Lung (tissue), 12 donors: ENCODE data around the gene ERC2. TPM values are rescaled to one million over a fixed set of nuclear protein-coding genes. Genes with fewer than 3 reads are reported as not detected.

Experiments used
- ATAC-seq: fragments of 200-7000 bp; cut with Tn5 transposase; one replicate; pipeline ENCODE4 v1.9.1; 2020; ENCODE audit warnings: moderate number of reproducible peaks; ENCODE audit not compliant: insufficient read depth, low FRiP score
- DNase-seq, 3 donors: peaks; one replicate each; pipeline ENCODE4 v3.0.0-alpha.2; 2013 to 2017
- H3K27ac ChIP-seq, 2 donors: one replicate each; pipeline ENCODE4 v1.5.1; 2013; ENCODE audit warnings: mild to moderate bottlenecking in 2 of 2, moderate library complexity in 2 of 2, control low read depth in 1 of 2, inconsistent platforms in 1 of 2, low read depth in 1 of 2, low read length in 1 of 2
- H3K27me3 ChIP-seq, 3 donors: one replicate each; pipeline ENCODE4 v1.5.1; 2013; ENCODE audit warnings: low read length in 2 of 3; ENCODE audit not compliant: control insufficient read depth in 3 of 3, insufficient read depth in 3 of 3
- H3K36me3 ChIP-seq, 4 donors: one replicate each; pipeline ENCODE4 v1.5.1; 2013; ENCODE audit warnings: low read length in 4 of 4, mild to moderate bottlenecking in 1 of 4, moderate library complexity in 1 of 4; ENCODE audit not compliant: control insufficient read depth in 4 of 4, insufficient read depth in 4 of 4
- H3K4me1 ChIP-seq, 5 donors: one replicate each; pipeline ENCODE4 v1.5.1; 2013; ENCODE audit warnings: low read length in 5 of 5, mild to moderate bottlenecking in 2 of 5, moderate library complexity in 1 of 5; ENCODE audit not compliant: control insufficient read depth in 5 of 5, insufficient read depth in 5 of 5
- H3K4me3 ChIP-seq: one replicate; pipeline ENCODE4 v1.5.1; 2013; ENCODE audit warnings: mild to moderate bottlenecking, control low read depth, moderate library complexity
- H3K9ac ChIP-seq, 2 donors: one replicate each; pipeline ENCODE4 v1.5.1; 2013; ENCODE audit warnings: low read length in 2 of 2, control low read depth in 1 of 2; ENCODE audit not compliant: insufficient read depth in 1 of 2
- H3K9me3 ChIP-seq, 4 donors: one replicate each; pipeline ENCODE4 v1.5.1; 2013; ENCODE audit warnings: low read length in 3 of 4, mild to moderate bottlenecking in 1 of 4, moderate library complexity in 1 of 4; ENCODE audit not compliant: control insufficient read depth in 4 of 4, insufficient read depth in 3 of 4
- WGBS, 2 donors: extraction: QIAGEN DNeasy Blood & Tissue Kit; methylation state at CpG; one replicate each; pipeline ENCODE4 v1.1.7; 2013; 5-methylcytosine and 5-hydroxymethylcytosine counted together
- polyA plus RNA-seq, 2 donors: library from polyadenylated mRNA; stranded (reverse); fragments of 200-250 nt; gene quantifications; one replicate each; pipeline ENCODE4 v1.2.1, GENCODE V29; 2013
- total RNA-seq, 2 donors: library from RNA; depleted of rRNA in 1 of 2; stranded (reverse); fragments of >200 nt in 1 of 2; gene quantifications; one replicate each; pipeline ENCODE4 v1.2.1, GENCODE V29; 2014 to 2021
- TF ChIP-seq, protein P1 (sequence below): IDR thresholded peaks from 2 replicates; pipeline ENCODE4 v1.5.1; 2012; ENCODE audit warnings: mild to moderate bottlenecking; ENCODE audit errors: control extremely low read depth, extremely low read depth
- donor health status: control.
- donor health status: control.
- donor health status: Bipolar disorder and iron deficiency.
- donor health status: healthy.
- donor health status: DM: yes; HTN: yes; CAD: no.

Gene ERC2
- total and polyA plus RNA-seq, 4 donors = 0.20 to 3.5 (median 0.97) TPM

DNA sequence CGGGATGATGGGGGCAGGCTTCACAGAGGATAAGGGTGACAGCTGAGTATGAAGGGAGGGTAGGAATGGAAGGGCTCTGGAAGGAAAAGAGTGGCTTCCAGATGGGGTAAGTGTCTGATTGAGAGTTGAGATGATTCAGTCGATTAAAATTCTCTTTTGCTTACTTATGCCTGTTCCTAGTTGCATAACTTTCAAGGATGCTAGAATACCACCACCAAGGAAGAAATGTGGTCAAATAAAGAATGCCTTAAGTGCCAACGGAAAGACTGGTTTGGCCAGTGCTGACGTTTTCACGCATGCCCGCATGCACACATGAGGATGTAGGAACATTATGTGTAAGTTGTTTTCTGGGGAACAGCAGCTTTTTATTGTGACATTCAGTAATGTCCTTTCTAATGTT lies 717.7 kb downstream of the ERC2 start:
- Histone ChIP-seq H3K9ac (no peak overlapping the region), H3K27ac (peak overlapping the region in 1 of 2 donors; percentile 55), H3K9me3 (no peaks in the 10 kb centered on the region), H3K27me3 (peaks cover 0 to 5% (median 3%) of the 10 kb centered on the region in 3 donors), H3K4me3 (no peak overlapping the region), H3K4me1 (peaks cover 0 to 3% (median 0%) of the 10 kb centered on the region in 5 donors), H3K36me3 (no peaks in the 10 kb centered on the region)
- 62 to 84% methylated on average over 6 of the region's 6 CpGs for WGBS, 2 donors
- peak; percentile 24 to 72 (median 27) for DNase-seq
- ATAC-seq = peak; percentile 76
- TF ChIP-seq, protein P1, sequence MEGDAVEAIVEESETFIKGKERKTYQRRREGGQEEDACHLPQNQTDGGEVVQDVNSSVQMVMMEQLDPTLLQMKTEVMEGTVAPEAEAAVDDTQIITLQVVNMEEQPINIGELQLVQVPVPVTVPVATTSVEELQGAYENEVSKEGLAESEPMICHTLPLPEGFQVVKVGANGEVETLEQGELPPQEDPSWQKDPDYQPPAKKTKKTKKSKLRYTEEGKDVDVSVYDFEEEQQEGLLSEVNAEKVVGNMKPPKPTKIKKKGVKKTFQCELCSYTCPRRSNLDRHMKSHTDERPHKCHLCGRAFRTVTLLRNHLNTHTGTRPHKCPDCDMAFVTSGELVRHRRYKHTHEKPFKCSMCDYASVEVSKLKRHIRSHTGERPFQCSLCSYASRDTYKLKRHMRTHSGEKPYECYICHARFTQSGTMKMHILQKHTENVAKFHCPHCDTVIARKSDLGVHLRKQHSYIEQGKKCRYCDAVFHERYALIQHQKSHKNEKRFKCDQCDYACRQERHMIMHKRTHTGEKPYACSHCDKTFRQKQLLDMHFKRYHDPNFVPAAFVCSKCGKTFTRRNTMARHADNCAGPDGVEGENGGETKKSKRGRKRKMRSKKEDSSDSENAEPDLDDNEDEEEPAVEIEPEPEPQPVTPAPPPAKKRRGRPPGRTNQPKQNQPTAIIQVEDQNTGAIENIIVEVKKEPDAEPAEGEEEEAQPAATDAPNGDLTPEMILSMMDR = no peak

DNA sequence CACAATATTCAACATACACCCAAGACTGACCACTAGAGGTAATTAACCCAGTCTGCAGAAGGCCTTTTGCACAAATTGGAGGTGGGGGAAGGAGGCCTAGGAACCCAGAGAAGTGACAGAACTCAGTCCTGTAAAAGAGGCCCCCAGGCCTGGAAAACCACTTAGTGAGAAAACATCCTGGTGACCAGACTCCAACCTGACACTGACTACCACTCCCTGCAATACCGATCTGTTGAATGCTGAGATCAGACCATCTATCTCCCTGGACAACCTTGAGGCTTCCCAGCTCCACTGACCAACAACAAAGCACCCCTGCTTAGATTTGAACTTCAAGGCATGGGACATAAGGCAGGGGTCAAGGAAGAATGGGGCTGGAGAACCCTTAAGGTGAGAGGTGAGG lies 719.2 kb downstream of the ERC2 start:
- DNase-seq (no peak), ATAC-seq (no peak)
- Histone ChIP-seq H3K36me3 (no peaks in the 10 kb centered on the region), H3K27ac (no peak overlapping the region), H3K9ac (no peak overlapping the region), H3K27me3 (peaks cover 0 to 5% (median 3%) of the 10 kb centered on the region in 3 donors), H3K4me3 (no peak overlapping the region), H3K4me1 (no peaks in the 10 kb centered on the region), H3K9me3 (no peaks in the 10 kb centered on the region)
- TF ChIP-seq, protein P1 = no peak
- WGBS, 2 donors = 96% methylated on average over 1 of the region's 1 CpG

DNA sequence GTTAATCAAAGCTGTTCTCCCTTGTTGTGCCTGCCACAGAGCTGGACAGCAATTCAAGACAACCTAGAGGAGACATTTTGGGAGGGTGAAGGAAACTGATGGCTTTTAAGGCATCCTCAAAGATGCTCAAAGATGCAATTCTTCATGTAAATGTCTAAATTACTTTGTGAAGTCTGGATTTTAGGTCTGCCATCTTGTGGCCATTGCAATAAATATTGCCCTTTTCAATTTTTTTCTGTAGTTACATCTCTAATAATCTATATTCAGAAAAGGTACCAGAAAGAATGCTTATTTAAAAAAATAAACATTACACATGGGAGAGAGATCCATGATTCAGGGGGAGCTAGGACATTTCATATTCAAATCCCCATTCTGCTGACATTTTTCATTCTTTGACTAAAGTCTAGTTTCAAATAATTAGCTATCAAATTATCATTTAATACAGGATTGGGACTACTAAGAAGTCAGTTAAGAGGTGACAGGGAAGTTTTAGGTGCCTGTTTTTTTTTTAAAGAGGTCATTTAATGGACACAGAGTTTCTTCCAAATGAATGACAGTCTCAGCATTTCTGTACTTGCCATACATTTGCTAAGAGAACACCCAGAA lies 721.4 kb downstream of the ERC2 start:
- Histone ChIP-seq H3K27me3 (peaks cover 0 to 3% (median 0%) of the 10 kb centered on the region in 3 donors), H3K36me3 (no peaks in the 10 kb centered on the region), H3K27ac (no peak overlapping the region), H3K9me3 (no peaks in the 10 kb centered on the region), H3K9ac (no peak overlapping the region), H3K4me1 (peaks cover 0 to 3% (median 0%) of the 10 kb centered on the region in 5 donors), H3K4me3 (no peak overlapping the region)
- DNase-seq = peak in 1 of 3 donors; percentile 31
- no peak for ATAC-seq
- TF ChIP-seq, protein P1 = no peak

DNA sequence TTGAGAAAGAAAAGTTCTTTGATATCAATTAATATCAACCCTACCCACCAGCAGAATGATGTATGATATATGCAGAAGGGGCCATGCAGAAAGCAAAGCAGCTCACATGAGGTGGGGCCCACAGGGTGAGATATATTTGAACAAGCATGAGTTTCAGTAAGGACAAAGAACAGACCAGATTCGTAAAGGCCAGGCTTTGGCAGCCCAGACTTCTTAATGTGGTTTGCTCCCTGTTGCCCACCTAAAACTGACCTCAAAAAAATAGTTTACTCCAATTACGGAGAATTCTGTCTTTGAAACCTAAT lies 725.5 kb downstream of the ERC2 start:
- DNase-seq (no peak), ATAC-seq (no peak)
- Histone ChIP-seq H3K4me1 (peaks cover 0 to 4% (median 0%) of the 10 kb centered on the region in 5 donors), H3K27me3 (no peaks in the 10 kb centered on the region), H3K9ac (no peak overlapping the region), H3K27ac (no peak overlapping the region), H3K36me3 (no peaks in the 10 kb centered on the region), H3K4me3 (no peak overlapping the region), H3K9me3 (no peaks in the 10 kb centered on the region)
- TF ChIP-seq, protein P1 = no peak
- WGBS, 2 donors = 89 to 90% methylated on average over 2 of the region's 2 CpGs
